Measurements from ENCODE around the gene SNX27.

- TF ChIP-seq CTCF (IDR thresholded peaks at IDR 0.05) = no peak
- TF ChIP-seq POLR2A (IDR thresholded peaks at IDR 0.05) = no peak
These were observed 70.1 kb downstream of the SNX27 start for GRCh38 chr1:151681923-151682322.
